ENCODE results near the gene LBH.

GRCh38 chr2:30260941-30261340, 29.6 kb downstream of the LBH start:
- TF ChIP-seq ZNF382 (CRISPR knock-in tag; IDR thresholded peaks at IDR 0.05; ENCODE audit: borderline replicate concordance): no peak
- TF ChIP-seq MYNN (CRISPR knock-in tag; IDR thresholded peaks at IDR 0.05; ENCODE audit: low read depth): no peak
- no peak for TF ChIP-seq CTCF (CRISPR knock-in tag; IDR thresholded peaks at IDR 0.05)
- peak; percentile 77 for TF ChIP-seq ATF7 (IDR thresholded peaks at IDR 0.05)
- TF ChIP-seq ATF7 (CRISPR knock-in tag; IDR thresholded peaks at IDR 0.05): no peak
- no peak for TF ChIP-seq TCF7L2 (IDR thresholded peaks at IDR 0.05; ENCODE audit: low read depth, low read length)
- TF ChIP-seq EZH2 (conservative IDR thresholded peaks at IDR 0.05; ENCODE audit: low read depth, low read length): no peak
- TF ChIP-seq EP300 (IDR thresholded peaks at IDR 0.05; ENCODE audit: low read depth in 2 of 2, low read length in 2 of 2): no peak
- no peak for TF ChIP-seq EP300 (CRISPR knock-in tag; IDR thresholded peaks at IDR 0.05; ENCODE audit: borderline replicate concordance)
- TF ChIP-seq POLR2A (IDR thresholded peaks at IDR 0.05; ENCODE audit: insufficient read depth in 1 of 2, low read depth in 2 of 2, low read length in 2 of 2): no peak
- TF ChIP-seq IRF2 (CRISPR knock-in tag; IDR thresholded peaks at IDR 0.05): no peak
- TF ChIP-seq HES4 (CRISPR knock-in tag; IDR thresholded peaks at IDR 0.05; ENCODE audit: borderline replicate concordance): no peak
